ENCODE results near the gene TXNDC8.

- TF ChIP-seq GATA3 (IDR thresholded peaks at IDR 0.05; ENCODE audit: low read depth, low read length) (peak; percentile 77), GATA2 (IDR thresholded peaks at IDR 0.05; ENCODE audit: low read depth, low read length) (peak; percentile 81)
Measured at GRCh38 chr9:110343551-110343950, 5.9 kb upstream of the TXNDC8 start.

Data from SH-SY5Y (cell line).